ENCODE measurements around the gene SLC22A1. TPM values are rescaled to one million over a fixed set of nuclear protein-coding genes. Genes with fewer than 3 reads are reported as not detected.
"Not testable (repeated sequence)": the region's sequence is repeated elsewhere in the genome, so short reads cannot be mapped to it uniquely, and the experiment has no call there.

Gene SLC22A1
- total RNA-seq, 2 experiments from 2014 or later, result 0.75 to 1.6 TPM

- POLR2A ChIA-PET, CTCF ChIA-PET: not testable (repeated sequence)
Observed at GRCh38 chr6:160134337-160134751, 12.7 kb downstream of the SLC22A1 start.

GRCh38 chr6:160134779-160135547 lies 13.3 kb downstream of the SLC22A1 start:
- ChIA-PET CTCF (no interaction called here), POLR2A (no interaction called here)

GRCh38 chr6:160135907-160136655 lies 14.5 kb downstream of the SLC22A1 start:
- ChIA-PET CTCF (interaction anchor here (3.7 kb wide), 1 partner anchor 319 kb away, joined by 19 read pairs; no protein-coding TSS in a partner anchor), POLR2A (no interaction called here)

DNA sequence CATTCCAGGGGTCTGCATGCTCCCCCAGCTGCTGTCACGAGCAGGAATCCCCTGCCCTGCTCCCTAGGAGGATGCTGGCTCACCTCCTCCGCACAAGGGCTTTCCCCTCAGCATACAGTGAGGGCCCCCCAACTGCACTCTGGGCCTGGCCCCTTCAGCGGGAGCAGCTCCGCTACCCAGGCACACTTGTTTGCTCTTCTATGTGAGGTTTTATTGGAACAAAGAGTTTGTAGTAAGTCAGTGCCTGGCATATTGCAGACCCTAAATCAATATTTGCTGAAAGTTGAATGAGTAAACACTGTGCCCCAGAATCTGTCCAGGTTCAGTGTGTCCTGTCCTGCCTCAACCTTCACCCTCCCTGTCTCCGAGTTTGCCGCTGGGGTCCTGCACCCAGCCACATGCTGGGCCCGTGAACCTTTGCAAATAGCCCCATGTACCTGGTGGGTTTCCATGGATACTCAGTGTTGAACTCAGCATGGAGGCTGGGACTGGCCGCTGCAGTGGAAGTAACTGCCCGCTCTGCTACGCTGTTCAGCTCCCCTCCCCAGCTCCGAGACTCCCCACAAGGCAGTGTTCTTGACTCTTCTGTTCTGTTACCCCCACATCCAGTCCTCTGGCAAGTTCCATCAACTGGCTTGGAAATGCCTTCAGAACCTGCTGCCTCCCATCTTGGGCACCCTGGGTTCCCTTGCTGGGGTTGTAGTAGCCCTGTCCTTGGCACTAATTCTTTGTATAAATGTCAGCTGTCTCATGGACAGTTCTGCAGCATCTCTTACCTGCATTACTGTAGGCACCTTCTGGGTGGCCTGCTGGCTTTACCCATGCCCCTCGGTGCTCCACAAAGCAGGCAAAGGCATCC lies 15.7 kb downstream of the SLC22A1 start:
- CTCF ChIA-PET, result interaction anchor here (0.7 to 3.7 kb wide), 2 partner anchors 318 to 326 kb away, joined by 3 to 19 read pairs; no protein-coding TSS in a partner anchor
- POLR2A ChIA-PET, result no interaction called here

- ChIA-PET CTCF (interaction anchor here (0.6 to 3.7 kb wide), 5 partner anchors 28 to 325 kb away, joined by 3 to 19 read pairs (median 3); partner anchors contain the start of gene SLC22A3), POLR2A (no interaction called here)
Observed at GRCh38 chr6:160137989-160138835, 16.6 kb downstream of the SLC22A1 start.

DNA sequence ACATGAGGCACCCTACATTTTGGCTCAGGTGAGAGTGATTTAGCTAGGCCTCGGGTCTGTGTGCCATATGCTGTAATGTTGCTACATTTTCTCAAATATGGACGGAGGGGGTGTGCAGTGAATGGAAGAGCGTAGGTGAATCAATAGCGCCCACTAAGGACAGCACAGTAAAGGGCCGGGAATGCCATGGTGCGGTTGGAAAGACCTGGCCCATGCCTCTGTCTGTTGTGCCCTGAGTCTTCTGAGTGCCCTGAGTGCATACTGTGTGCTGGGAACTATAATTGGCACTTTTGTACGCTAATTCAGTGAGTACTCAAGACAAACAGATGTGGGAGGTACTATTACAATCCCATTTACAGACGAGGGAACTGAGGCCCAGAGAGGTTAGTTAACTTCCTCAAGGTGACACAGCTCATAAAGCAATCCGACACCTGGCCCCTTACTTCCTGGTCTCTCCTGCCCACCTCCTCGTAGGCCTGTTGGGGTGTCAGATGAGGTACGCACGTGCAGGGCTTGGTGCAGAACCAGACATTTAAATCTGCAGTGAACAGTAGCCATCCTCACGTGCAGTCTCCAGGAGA lies 17.3 kb downstream of the SLC22A1 start:
- CTCF ChIA-PET, result interaction anchor here (0.6 to 3.7 kb wide), 4 partner anchors 29 to 316 kb away, joined by 3 to 19 read pairs (median 4); partner anchors contain the start of gene SLC22A3

GRCh38 chr6:160139420-160139851 lies 17.8 kb downstream of the SLC22A1 start:
- ChIA-PET POLR2A (no interaction called here), CTCF (interaction anchor here (1.5 to 3.7 kb wide), 2 partner anchors 83 to 316 kb away, joined by 4 to 19 read pairs; no protein-coding TSS in a partner anchor)

More for the DNA sequence above, 17.3 kb downstream of the SLC22A1 start:
- POLR2A ChIA-PET, result no interaction called here

DNA sequence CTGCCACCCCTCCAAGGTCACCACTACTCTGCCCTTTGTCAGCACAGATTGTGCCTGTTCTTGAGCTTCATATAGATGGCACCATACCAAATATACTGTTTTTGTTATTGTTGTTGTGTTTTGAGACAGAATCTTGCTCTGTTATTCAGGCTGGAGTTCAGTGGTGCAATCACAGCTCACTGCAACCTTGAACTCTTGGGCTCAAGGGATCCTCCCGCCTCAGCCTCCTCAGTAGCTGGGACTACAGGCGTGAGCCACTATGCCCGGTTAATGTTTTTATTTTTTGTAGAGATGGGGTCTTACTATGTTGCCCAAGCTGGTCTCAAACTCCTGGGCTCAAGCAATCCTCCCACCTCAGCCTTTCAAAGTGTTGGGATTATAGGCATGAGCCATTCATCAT lies 18.9 kb downstream of the SLC22A1 start:
- CTCF ChIA-PET, result interaction anchor here (1.9 kb wide), 1 partner anchor 315 kb away, joined by 6 read pairs; no protein-coding TSS in a partner anchor
- POLR2A ChIA-PET, result not testable (repeated sequence)

- POLR2A ChIA-PET, result no interaction called here
- CTCF ChIA-PET, result interaction anchor here (1.9 kb wide), 1 partner anchor 315 kb away, joined by 6 read pairs; no protein-coding TSS in a partner anchor
Observed at GRCh38 chr6:160141001-160141726, 19.5 kb downstream of the SLC22A1 start.

DNA sequence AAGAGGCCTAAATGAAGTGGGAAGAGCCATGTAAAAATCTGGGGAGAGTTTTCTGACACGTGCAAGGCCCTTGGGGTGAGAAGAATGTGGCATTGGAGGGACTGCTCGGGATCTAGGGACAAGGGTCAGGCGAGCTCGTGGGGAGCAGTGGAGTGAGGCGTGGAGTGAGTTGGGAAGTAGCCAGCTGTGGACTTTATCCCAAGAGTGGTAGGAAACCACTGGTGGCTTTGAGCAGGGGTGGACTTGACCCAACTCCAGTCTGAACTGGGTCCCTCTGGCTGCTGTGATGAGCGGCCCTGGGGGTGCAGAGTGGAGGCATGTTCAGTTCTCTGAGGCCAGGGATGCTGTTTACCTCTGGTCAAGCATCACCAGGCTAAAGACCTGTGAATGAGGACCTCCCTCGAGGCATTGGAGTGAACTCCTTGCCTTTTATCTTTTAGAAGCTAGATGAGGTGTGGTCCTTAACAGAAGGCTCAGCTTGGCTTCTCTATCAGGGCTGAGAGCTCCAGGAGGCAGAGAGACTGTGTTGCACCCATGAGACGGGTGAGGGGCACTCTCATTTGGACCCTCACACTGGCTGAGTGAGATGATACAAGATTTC lies 20.6 kb downstream of the SLC22A1 start:
- ChIA-PET POLR2A (no interaction called here), CTCF (no interaction called here)

- POLR2A ChIA-PET, result no interaction called here
- CTCF ChIA-PET, result no interaction called here
Observed at GRCh38 chr6:160146454-160147145, 25.0 kb downstream of the SLC22A1 start.

GRCh38 chr6:160147146-160147536 lies 25.5 kb downstream of the SLC22A1 start:
- POLR2A ChIA-PET, result no interaction called here
- CTCF ChIA-PET, result no interaction called here

GRCh38 chr6:160154471-160154870 lies 32.9 kb downstream of the SLC22A1 start:
- CTCF ChIA-PET, result no interaction called here
- POLR2A ChIA-PET, result no interaction called here

DNA sequence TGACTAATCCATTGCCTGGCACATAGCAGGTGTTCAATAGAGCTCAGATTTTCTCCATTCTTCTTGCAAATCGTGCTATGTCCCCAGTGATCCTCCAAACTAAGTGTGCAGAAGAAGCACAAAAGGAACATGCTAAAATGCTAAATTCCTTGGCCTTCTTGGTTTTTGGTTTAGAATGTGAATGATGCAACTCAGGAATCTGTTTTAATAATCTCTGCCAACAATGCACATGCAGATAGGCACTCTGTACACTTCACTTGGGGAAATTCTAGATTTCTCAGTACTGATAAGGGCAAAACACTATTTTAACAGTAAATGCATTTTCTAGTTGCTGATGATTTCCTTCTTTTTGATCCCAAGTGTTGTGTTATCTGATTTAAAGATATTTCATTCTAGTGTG lies 35.2 kb downstream of the SLC22A1 start:
- ChIA-PET CTCF (no interaction called here), POLR2A (no interaction called here)

DNA sequence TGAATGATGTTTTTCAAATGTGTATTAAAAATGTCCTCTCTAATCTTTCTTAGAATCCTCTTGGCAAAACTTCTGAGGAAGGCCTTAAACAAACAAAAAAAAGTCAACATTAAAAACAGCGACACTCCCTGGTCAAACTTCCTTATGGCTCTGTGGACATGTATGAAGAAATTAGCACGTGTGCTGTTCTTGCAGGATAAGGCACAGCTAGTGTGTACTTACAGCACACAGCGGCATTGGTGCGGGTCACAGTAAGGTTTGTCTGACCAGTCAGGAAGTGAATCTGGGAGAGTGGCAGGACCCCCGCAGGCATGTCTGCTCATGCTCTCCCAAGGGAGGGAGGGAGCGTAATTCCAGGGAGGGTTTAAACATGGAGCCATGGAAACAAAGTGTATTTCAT lies 38.8 kb downstream of the SLC22A1 start:
- ChIA-PET POLR2A (no interaction called here), CTCF (no interaction called here)

GRCh38 chr6:160160929-160161646 lies 39.5 kb downstream of the SLC22A1 start:
- ChIA-PET CTCF (no interaction called here), POLR2A (no interaction called here)

DNA sequence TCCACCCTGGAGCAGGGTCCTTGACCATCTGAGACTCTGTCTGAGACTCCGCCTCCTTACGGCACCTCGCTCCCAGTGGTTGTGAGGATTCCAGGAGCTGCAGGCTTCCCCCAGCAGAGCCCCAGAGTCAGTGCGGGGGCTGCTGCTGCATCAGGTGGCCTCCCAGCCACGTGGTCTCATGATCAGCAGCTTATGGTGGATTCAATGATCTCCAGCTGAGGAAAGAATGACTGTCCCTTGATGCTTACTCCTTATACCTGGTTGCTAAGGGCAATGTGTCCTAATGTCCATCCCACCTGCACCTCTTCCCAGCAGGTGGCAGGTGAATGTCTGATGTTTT lies 40.0 kb downstream of the SLC22A1 start:
- ChIA-PET POLR2A (no interaction called here), CTCF (no interaction called here)

All from activated CD8-positive, alpha-beta memory T cell treated with anti-CD3 and anti-CD28 coated beads for 36 hours (primary cell).